HG02759 (cell line): Measurements from ENCODE around the gene IRGC.
A peak's percentile ranks its signal among the peaks of the same experiment; 100 is the strongest.

ENCODE experiments used
- ATAC-seq: cut with Tn5 transposase; IDR thresholded peaks from one replicate; pipeline ENCODE4 v1.9.1; 2021; ENCODE audit warnings: mild to moderate bottlenecking, moderate library complexity; ENCODE audit not compliant: unreplicated experiment

IRGC gene

GRCh38 chr19:43721469-43722048, 5.7 kb downstream of the IRGC start:
- no peak for ATAC-seq

- ATAC-seq = no peak
Measured at GRCh38 chr19:43723588-43723987, 7.7 kb downstream of the IRGC start.

- ATAC-seq = no peak
Measured at GRCh38 chr19:43724896-43725295, 9.0 kb downstream of the IRGC start.

GRCh38 chr19:43725468-43725867, 9.6 kb downstream of the IRGC start:
- ATAC-seq = peak; percentile 55

GRCh38 chr19:43726736-43727592, 11.1 kb downstream of the IRGC start:
- ATAC-seq = no peak

GRCh38 chr19:43727593-43727853, 11.6 kb downstream of the IRGC start:
- no peak for ATAC-seq

GRCh38 chr19:43729919-43730318, 14.0 kb downstream of the IRGC start:
- no peak for ATAC-seq

GRCh38 chr19:43731346-43731745, 15.5 kb downstream of the IRGC start:
- ATAC-seq = no peak

- ATAC-seq = no peak
Measured at GRCh38 chr19:43731846-43732245, 16.0 kb downstream of the IRGC start.

GRCh38 chr19:43735013-43735412, 19.1 kb downstream of the IRGC start:
- no peak for ATAC-seq

GRCh38 chr19:43735957-43736356, 20.1 kb downstream of the IRGC start:
- no peak for ATAC-seq

- no peak for ATAC-seq
Measured at GRCh38 chr19:43738780-43739211, 22.9 kb downstream of the IRGC start.

GRCh38 chr19:43739439-43740235, 23.8 kb downstream of the IRGC start:
- ATAC-seq = no peak

- no peak for ATAC-seq
Measured at GRCh38 chr19:43741075-43741825, 25.4 kb downstream of the IRGC start.

GRCh38 chr19:43743059-43743458, 27.2 kb downstream of the IRGC start:
- ATAC-seq = no peak

GRCh38 chr19:43747557-43748204, 31.8 kb downstream of the IRGC start:
- no peak for ATAC-seq

GRCh38 chr19:43748205-43748594, 32.3 kb downstream of the IRGC start:
- ATAC-seq = no peak

- no peak for ATAC-seq
Measured at GRCh38 chr19:43748685-43749084, 32.8 kb downstream of the IRGC start.

GRCh38 chr19:43749152-43749551, 33.3 kb downstream of the IRGC start:
- no peak for ATAC-seq

- no peak for ATAC-seq
Measured at GRCh38 chr19:43749898-43750297, 34.0 kb downstream of the IRGC start.
